Type B pancreatic cell (in vitro differentiated cells): Measurements from ENCODE around the gene MED22. TPM values are rescaled to one million over a fixed set of nuclear protein-coding genes. Genes with fewer than 3 reads are reported as not detected.
"Not testable (repeated sequence)": the region's sequence is repeated elsewhere in the genome, so short reads cannot be mapped to it uniquely, and the experiment has no call there.

Experiments used
- DNase-seq: peaks from one replicate; pipeline ENCODE4 v3.0.0; 2021; ENCODE audit warnings: mixed read lengths; ENCODE audit not compliant: unreplicated experiment; ENCODE audit errors: extremely low spot score
- H3K27ac Mint-ChIP-seq: 2 replicates; pipeline ENCODE4 v1.8.0; 2021; ENCODE audit warnings: mild to moderate bottlenecking, mixed read lengths
- H3K27me3 Mint-ChIP-seq: 2 replicates; pipeline ENCODE4 v1.8.0; 2021; ENCODE audit warnings: mixed read lengths
- H3K36me3 Mint-ChIP-seq: 2 replicates; pipeline ENCODE4 v1.8.0; 2021; ENCODE audit warnings: mixed read lengths
- H3K4me1 Mint-ChIP-seq: one replicate; pipeline ENCODE4 v1.8.0; 2021; ENCODE audit warnings: mixed read lengths; ENCODE audit not compliant: unreplicated experiment
- H3K4me3 Mint-ChIP-seq: 2 replicates; pipeline ENCODE4 v1.8.0; 2021; ENCODE audit warnings: mild to moderate bottlenecking, mixed read lengths
- H3K9me3 Mint-ChIP-seq: 2 replicates; pipeline ENCODE4 v1.8.0; 2021; ENCODE audit warnings: mixed read lengths
- total RNA-seq: library from RNA; stranded (reverse); gene quantifications from 2 replicates; pipeline ENCODE4 v1.2.1, GENCODE V29; 2021; ENCODE audit warnings: low replicate concordance
- TF ChIP-seq, protein P1 (sequence below): fragments of 200-600 bp; sonication (generic); conservative IDR thresholded peaks from 2 replicates; pipeline ENCODE4 v1.5.0; 2021; ENCODE audit warnings: antibody characterized with exemption, mild to moderate bottlenecking

Gene MED22
- total RNA-seq, 1 donor from 2014 or later: 38.2 TPM

DNA sequence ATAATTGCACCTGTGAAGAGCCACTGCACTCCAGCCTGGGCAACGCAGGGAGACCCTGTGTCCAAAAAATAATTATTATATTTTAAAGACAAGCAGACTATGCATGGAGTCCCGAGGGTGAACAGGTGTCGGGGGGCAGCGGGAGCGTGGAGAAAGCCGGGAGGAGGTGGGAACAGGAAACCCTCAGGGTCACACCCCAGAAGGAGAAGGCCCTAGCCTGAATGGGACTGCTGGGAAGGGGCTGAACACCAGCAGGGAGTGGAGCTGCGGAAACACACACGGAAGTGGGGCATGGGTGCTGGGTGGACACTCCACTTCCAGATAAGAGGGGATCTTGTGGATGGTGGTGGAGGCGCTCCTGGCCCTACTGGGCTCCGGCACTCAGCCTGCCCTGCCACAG lies 24.7 kb downstream of the MED22 start:
- H3K36me3 Mint-ChIP-seq: no peaks in the 10 kb centered on the region
- no peak overlapping the region for H3K27ac Mint-ChIP-seq
- H3K4me1 Mint-ChIP-seq: no peaks in the 10 kb centered on the region
- TF ChIP-seq, protein P1, sequence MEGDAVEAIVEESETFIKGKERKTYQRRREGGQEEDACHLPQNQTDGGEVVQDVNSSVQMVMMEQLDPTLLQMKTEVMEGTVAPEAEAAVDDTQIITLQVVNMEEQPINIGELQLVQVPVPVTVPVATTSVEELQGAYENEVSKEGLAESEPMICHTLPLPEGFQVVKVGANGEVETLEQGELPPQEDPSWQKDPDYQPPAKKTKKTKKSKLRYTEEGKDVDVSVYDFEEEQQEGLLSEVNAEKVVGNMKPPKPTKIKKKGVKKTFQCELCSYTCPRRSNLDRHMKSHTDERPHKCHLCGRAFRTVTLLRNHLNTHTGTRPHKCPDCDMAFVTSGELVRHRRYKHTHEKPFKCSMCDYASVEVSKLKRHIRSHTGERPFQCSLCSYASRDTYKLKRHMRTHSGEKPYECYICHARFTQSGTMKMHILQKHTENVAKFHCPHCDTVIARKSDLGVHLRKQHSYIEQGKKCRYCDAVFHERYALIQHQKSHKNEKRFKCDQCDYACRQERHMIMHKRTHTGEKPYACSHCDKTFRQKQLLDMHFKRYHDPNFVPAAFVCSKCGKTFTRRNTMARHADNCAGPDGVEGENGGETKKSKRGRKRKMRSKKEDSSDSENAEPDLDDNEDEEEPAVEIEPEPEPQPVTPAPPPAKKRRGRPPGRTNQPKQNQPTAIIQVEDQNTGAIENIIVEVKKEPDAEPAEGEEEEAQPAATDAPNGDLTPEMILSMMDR: no peak
- DNase-seq: no peak
- H3K4me3 Mint-ChIP-seq: no peak overlapping the region
- H3K27me3 Mint-ChIP-seq: peaks cover 2% of the 10 kb centered on the region
- H3K9me3 Mint-ChIP-seq: peaks cover 5% of the 10 kb centered on the region

DNA sequence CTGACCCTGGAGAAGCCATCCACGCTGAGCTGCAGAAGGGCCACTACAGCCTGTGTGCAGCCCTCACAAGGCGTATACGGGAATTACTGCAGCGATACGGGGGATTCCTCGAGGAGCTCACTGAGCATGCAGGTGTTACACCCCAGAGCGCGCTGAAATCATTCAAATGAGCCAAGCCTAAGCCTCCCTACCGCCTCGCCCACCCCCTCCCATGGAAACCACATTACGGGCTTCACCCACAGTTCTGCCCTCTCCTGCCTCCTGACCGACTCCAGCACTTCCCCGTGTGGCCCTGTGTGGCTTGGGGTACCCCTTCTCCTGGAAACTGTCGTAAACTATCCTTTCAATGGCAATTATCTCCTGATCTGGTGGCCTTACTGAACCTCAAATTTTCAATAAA lies 25.2 kb downstream of the MED22 start:
- peaks cover 5% of the 10 kb centered on the region for H3K9me3 Mint-ChIP-seq
- H3K4me1 Mint-ChIP-seq: no peaks in the 10 kb centered on the region
- peaks cover 2% of the 10 kb centered on the region for H3K27me3 Mint-ChIP-seq
- H3K4me3 Mint-ChIP-seq: no peak overlapping the region
- no peak overlapping the region for H3K27ac Mint-ChIP-seq
- H3K36me3 Mint-ChIP-seq: no peaks in the 10 kb centered on the region
- TF ChIP-seq, protein P1: no peak
- DNase-seq: no peak

DNA sequence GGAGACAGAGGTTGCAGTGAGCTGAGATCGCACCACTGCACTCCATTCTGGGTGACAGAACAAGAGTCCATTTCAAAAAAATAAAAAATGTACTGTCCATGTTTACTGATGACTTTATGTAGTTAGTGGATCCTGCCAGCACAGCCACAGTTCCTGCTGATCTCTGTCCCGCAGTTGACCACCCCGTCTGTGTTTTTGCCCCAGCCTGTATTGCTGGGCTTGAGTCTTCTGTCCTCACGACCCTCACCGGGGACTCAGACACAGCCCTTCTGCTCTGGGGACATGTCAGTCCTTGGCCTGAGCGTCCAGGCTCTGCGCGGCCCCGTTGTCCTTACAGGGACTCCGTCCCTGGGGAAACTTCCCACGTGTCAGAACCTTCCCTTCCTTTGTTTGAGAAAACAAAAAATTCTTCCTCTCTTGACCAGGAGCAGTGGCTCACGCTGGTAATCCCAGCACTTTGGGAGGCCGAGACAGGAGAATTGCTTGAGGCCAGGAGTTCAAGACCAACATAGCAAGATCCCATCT lies 26.5 kb downstream of the MED22 start:
- Mint-ChIP-seq H3K4me1 (no peaks in the 10 kb centered on the region), H3K27ac (no peak overlapping the region), H3K4me3 (no peak overlapping the region), H3K9me3 (peaks cover 5% of the 10 kb centered on the region), H3K36me3 (no peaks in the 10 kb centered on the region), H3K27me3 (peaks cover 5% of the 10 kb centered on the region)
- DNase-seq: no peak
- TF ChIP-seq, protein P1: no peak

DNA sequence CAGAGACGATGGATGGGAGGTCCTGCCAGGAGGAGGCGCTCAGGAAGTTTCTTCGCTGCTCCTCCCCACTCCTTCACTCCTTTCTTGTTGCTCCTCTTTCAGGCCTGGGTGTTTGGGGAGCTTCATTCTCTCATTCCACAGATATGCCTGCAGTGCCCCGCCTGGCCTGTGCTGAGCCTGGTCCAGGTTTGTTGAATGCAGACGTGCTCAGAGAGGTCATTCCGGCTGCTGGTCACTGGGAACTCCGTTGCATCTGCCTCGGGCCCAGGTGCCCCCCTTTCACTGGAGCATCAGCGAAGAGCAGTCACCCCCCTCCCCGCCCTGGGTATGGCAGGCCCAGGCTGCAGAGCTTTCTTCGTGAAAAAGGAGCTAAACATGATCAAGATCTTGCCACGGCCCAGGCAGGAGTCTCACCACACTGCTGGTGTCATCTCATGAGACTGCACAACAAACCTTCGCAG lies 27.5 kb downstream of the MED22 start:
- no peak for DNase-seq
- Mint-ChIP-seq H3K4me1 (no peaks in the 10 kb centered on the region), H3K27ac (no peak overlapping the region), H3K36me3 (no peaks in the 10 kb centered on the region), H3K4me3 (no peak overlapping the region), H3K9me3 (peaks cover 5% of the 10 kb centered on the region), H3K27me3 (peaks cover 9% of the 10 kb centered on the region)
- TF ChIP-seq, protein P1: no peak

DNA sequence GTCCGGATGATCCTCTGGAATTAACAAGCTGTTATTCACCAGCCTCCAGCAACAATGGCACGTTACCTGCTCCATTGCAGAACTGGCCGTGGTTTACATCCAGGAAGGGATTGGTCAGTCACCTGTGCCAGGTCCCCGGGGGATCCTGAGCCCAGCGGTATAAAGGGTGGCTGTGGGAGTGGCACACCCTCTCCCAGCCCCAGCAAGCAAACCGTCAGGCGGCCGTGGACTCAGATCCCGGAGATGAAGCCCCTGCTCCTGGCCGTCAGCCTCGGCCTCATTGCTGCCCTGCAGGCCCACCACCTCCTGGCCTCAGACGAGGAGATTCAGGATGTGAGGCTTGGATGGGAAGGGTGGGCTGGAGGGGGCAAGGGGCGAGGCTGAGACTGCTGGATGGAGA lies 30.4 kb downstream of the MED22 start:
- not testable (repeated sequence) for DNase-seq, H3K4me3 Mint-ChIP-seq, H3K4me1 Mint-ChIP-seq, H3K36me3 Mint-ChIP-seq, H3K27ac Mint-ChIP-seq, H3K9me3 Mint-ChIP-seq, H3K27me3 Mint-ChIP-seq

DNA sequence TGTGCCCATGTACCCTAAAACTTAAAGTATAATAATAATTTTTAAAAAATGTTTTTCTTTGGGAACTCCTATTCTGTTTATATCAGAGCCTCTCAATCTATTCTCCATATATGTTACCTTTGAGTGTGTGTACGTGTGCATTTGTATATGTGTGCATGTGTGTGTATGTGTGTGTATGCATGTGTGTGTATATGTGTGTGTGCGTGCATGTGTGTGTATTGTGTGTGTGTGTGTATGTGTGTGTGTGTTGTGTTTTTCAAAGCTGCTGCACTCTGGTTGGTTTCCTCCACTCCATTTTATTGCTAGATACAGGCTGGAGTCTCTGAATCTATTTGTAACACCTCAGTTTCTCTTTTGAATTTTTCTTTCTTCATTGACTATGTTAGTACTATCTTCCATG lies 31.9 kb downstream of the MED22 start:
- no peaks in the 10 kb centered on the region for H3K9me3 Mint-ChIP-seq
- no peak overlapping the region for H3K27ac Mint-ChIP-seq
- no peak for DNase-seq
- H3K4me1 Mint-ChIP-seq: no peaks in the 10 kb centered on the region
- TF ChIP-seq, protein P1: no peak
- peaks cover 9% of the 10 kb centered on the region for H3K27me3 Mint-ChIP-seq
- no peaks in the 10 kb centered on the region for H3K36me3 Mint-ChIP-seq
- H3K4me3 Mint-ChIP-seq: no peak overlapping the region
